H9 (cell line): ENCODE results near the gene SCRN1. TPM values are rescaled to one million over a fixed set of nuclear protein-coding genes. Genes with fewer than 3 reads are reported as not detected.

Source experiments
- DNase-seq: peaks from one replicate; pipeline ENCODE4 v3.0.0-alpha.2; 2017
- H2AFZ ChIP-seq: one replicate; pipeline ENCODE4 v1.6.1; 2013; ENCODE audit warnings: mild to moderate bottlenecking, low read length, control low read depth, moderate library complexity
- H2AK5ac ChIP-seq: 2 replicates; pipeline ENCODE4 v1.6.1; 2013; ENCODE audit warnings: low read length, control low read depth, mixed read lengths; ENCODE audit not compliant: insufficient read length
- H2BK120ac ChIP-seq: one replicate; pipeline ENCODE4 v1.6.1; 2013; ENCODE audit warnings: low read depth, mild to moderate bottlenecking, low read length, control low read depth, inconsistent platforms; ENCODE audit not compliant: poor library complexity, severe bottlenecking
- H2BK12ac ChIP-seq: 2 replicates; pipeline ENCODE4 v1.6.1; 2013; ENCODE audit warnings: low read length, control low read depth, mixed read lengths, low read depth; ENCODE audit not compliant: insufficient read length
- H2BK15ac ChIP-seq: 2 replicates; pipeline ENCODE4 v1.6.1; 2013; ENCODE audit warnings: low read depth, low read length, control low read depth
- H2BK20ac ChIP-seq: one replicate; pipeline ENCODE4 v1.6.1; 2013; ENCODE audit warnings: low read depth, mild to moderate bottlenecking, low read length, control low read depth, inconsistent platforms; ENCODE audit not compliant: poor library complexity, severe bottlenecking
- H2BK5ac ChIP-seq: 2 replicates; pipeline ENCODE4 v1.6.1; 2013; ENCODE audit warnings: low read length, control low read depth, mixed read lengths; ENCODE audit not compliant: insufficient read length
- H3K14ac ChIP-seq: 2 replicates; pipeline ENCODE4 v1.6.1; 2013; ENCODE audit warnings: low read length, control low read depth; ENCODE audit not compliant: insufficient read depth
- H3K18ac ChIP-seq: 2 replicates; pipeline ENCODE4 v1.6.1; 2013; ENCODE audit warnings: low read depth, mild to moderate bottlenecking, mixed read lengths, low read length, control low read depth; ENCODE audit not compliant: insufficient read length
- H3K23ac ChIP-seq: 2 replicates; pipeline ENCODE4 v1.6.1; 2013; ENCODE audit warnings: low read length, control low read depth, mixed read lengths, low read depth; ENCODE audit not compliant: insufficient read length
- H3K23me2 ChIP-seq: 2 replicates; pipeline ENCODE4 v1.6.1; 2013; ENCODE audit warnings: low read depth, mild to moderate bottlenecking, mixed read lengths, low read length, control low read depth; ENCODE audit not compliant: insufficient read length, poor library complexity, severe bottlenecking
- H3K27ac ChIP-seq: 2 replicates; pipeline ENCODE4 v1.5.1; 2013; ENCODE audit warnings: low read length, control low read depth, mixed read lengths, low read depth; ENCODE audit not compliant: insufficient read length
- H3K27me3 ChIP-seq: 2 replicates; pipeline ENCODE4 v1.6.1; 2013; ENCODE audit warnings: low read length, control low read depth, inconsistent platforms; ENCODE audit not compliant: insufficient read depth
- H3K4ac ChIP-seq: 2 replicates; pipeline ENCODE4 v1.6.1; 2013; ENCODE audit warnings: low read depth, mild to moderate bottlenecking, control low read depth, inconsistent platforms, low read length, moderate library complexity
- H3K4me1 ChIP-seq: 2 replicates; pipeline ENCODE4 v1.6.1; 2013; ENCODE audit warnings: low read length, control low read depth, inconsistent platforms; ENCODE audit not compliant: insufficient read depth
- H3K4me2 ChIP-seq: 2 replicates; pipeline ENCODE4 v1.6.1; 2013; ENCODE audit warnings: low read length, control low read depth, mixed read lengths; ENCODE audit not compliant: insufficient read length, insufficient read depth
- H3K56ac ChIP-seq: 2 replicates; pipeline ENCODE4 v1.6.1; 2013; ENCODE audit warnings: low read depth, mild to moderate bottlenecking, mixed read lengths, low read length, control low read depth; ENCODE audit not compliant: insufficient read length
- H3K79me1 ChIP-seq: 2 replicates; pipeline ENCODE4 v1.6.1; 2013; ENCODE audit warnings: low read depth, mild to moderate bottlenecking, moderate library complexity, low read length, control low read depth, inconsistent platforms; ENCODE audit not compliant: insufficient read depth, poor library complexity, severe bottlenecking
- H3K79me2 ChIP-seq: 2 replicates; pipeline ENCODE4 v1.6.1; 2013; ENCODE audit warnings: low read length, control low read depth, inconsistent platforms; ENCODE audit not compliant: insufficient read depth
- H3K9ac ChIP-seq: 2 replicates; pipeline ENCODE4 v1.6.1; 2013; ENCODE audit warnings: low read length, control low read depth, mixed read lengths; ENCODE audit not compliant: insufficient read length; ENCODE audit errors: extremely low read depth
- H3K9me3 ChIP-seq: one replicate; pipeline ENCODE4 v1.6.1; 2013; ENCODE audit warnings: low read depth, low read length, inconsistent platforms; ENCODE audit not compliant: control insufficient read depth
- H3T11ph ChIP-seq: one replicate; pipeline ENCODE4 v1.6.1; 2013; ENCODE audit warnings: mild to moderate bottlenecking, low read length, control low read depth, inconsistent platforms
- H4K20me1 ChIP-seq: one replicate; pipeline ENCODE4 v1.6.1; 2013; ENCODE audit not compliant: control insufficient read depth, insufficient read length, insufficient read depth
- H4K5ac ChIP-seq: 2 replicates; pipeline ENCODE4 v1.6.1; 2013; ENCODE audit warnings: low read depth, mild to moderate bottlenecking, mixed read lengths, low read length, control low read depth; ENCODE audit not compliant: insufficient read length
- H4K8ac ChIP-seq: replicated peaks from 2 replicates; pipeline ENCODE4 v1.6.1; 2013; ENCODE audit warnings: low read length, control low read depth, mixed read lengths, low read depth; ENCODE audit not compliant: insufficient read length
- H4K91ac ChIP-seq: 2 replicates; pipeline ENCODE4 v1.6.1; 2013; ENCODE audit warnings: low read depth, mild to moderate bottlenecking, moderate library complexity, mixed read lengths, low read length, control low read depth; ENCODE audit not compliant: insufficient read length
- H3K27ac Mint-ChIP-seq, 3 experiments: 2 replicates in 2 of 3; 3 replicates in 1 of 3; pipeline ENCODE4 v1.8.0; 2020 to 2021; ENCODE audit warnings: mixed read lengths in 3 of 3, mild to moderate bottlenecking in 1 of 3, moderate library complexity in 1 of 3
- H3K27me3 Mint-ChIP-seq: 2 replicates; pipeline ENCODE4 v1.8.0; 2021; ENCODE audit warnings: low read depth, mild to moderate bottlenecking, moderate library complexity, mixed read lengths
- H3K36me3 Mint-ChIP-seq, 3 experiments: 2 replicates in 2 of 3; 3 replicates in 1 of 3; pipeline ENCODE4 v1.8.0; 2020 to 2021; ENCODE audit warnings: low read depth in 3 of 3, mixed read lengths in 3 of 3; ENCODE audit not compliant: insufficient read depth in 1 of 3
- H3K4me1 Mint-ChIP-seq, 2 experiments: 2 replicates each; pipeline ENCODE4 v1.8.0; 2020; ENCODE audit warnings: mixed read lengths in 2 of 2
- H3K4me3 Mint-ChIP-seq, 2 experiments: 2 replicates in 1 of 2; 3 replicates in 1 of 2; pipeline ENCODE4 v1.8.0; 2020 to 2021; ENCODE audit warnings: mild to moderate bottlenecking in 2 of 2, mixed read lengths in 2 of 2, moderate library complexity in 1 of 2
- H3K9me3 Mint-ChIP-seq, 2 experiments: 2 replicates in 1 of 2; 3 replicates in 1 of 2; pipeline ENCODE4 v1.8.0; 2020; ENCODE audit warnings: mild to moderate bottlenecking in 2 of 2, mixed read lengths in 2 of 2, moderate library complexity in 1 of 2
- total RNA-seq: library from RNA; stranded (reverse); gene quantifications from 2 replicates; pipeline ENCODE4 v1.2.1, GENCODE V29; 2021
- TF ChIP-seq, protein P1 (sequence below): fragments of 200-600 bp; sonication (generic); conservative IDR thresholded peaks from 3 replicates; pipeline ENCODE4 v1.8.0; 2021; ENCODE audit warnings: antibody characterized with exemption, mild to moderate bottlenecking

SCRN1 gene
- total RNA-seq, 1 experiment from 2014 or later, result 101 TPM

DNA sequence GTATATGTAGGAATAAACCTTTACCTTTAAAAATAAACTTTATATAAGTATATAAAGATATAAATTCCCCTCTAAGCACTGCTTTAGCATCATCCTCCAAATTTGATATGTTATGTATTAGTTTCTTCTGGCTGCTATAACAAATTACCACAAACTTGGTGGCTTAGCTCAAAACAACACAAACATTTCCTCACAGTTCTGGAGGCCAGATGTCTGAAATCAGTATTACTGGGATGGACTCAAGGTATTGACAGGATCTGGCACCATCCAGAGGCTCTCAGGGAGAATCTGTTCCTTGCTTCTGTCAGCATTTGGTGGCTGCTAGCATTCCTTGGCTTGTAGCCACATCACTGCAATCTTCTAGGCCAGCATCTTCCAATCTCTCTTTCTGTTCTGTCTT, 6.7 kb upstream of the SCRN1 start:
- Histone ChIP-seq H3K27ac (no peak overlapping the region), H2BK5ac (no peak overlapping the region), H3K4me2 (no peak overlapping the region), H3K23ac (no peak overlapping the region), H3K4me1 (no peaks in the 10 kb centered on the region; the same call in 1 of the 2 replicates), H2AK5ac (no peak overlapping the region), H3K4ac (no peak overlapping the region), H4K8ac (no peak overlapping the region), H3K79me1 (no peaks in the 10 kb centered on the region), H3K79me2 (no peaks in the 10 kb centered on the region), H2AFZ (no peak overlapping the region), H2BK12ac (no peak overlapping the region), H3K23me2 (no peaks in the 10 kb centered on the region), H2BK120ac (no peak overlapping the region), H3K9me3 (peaks cover 5% of the 10 kb centered on the region), H3K56ac (no peak overlapping the region), H4K91ac (no peak overlapping the region), H3K9ac (no peak overlapping the region), H4K5ac (no peak overlapping the region), H2BK15ac (no peak overlapping the region), H3T11ph (no peak overlapping the region), H3K18ac (no peak overlapping the region), H2BK20ac (no peak overlapping the region), H3K14ac (no peak overlapping the region), H3K27me3 (no peaks in the 10 kb centered on the region), H4K20me1 (no peaks in the 10 kb centered on the region)
- peaks cover 8 to 14% (median 10%) of the 10 kb centered on the region in 3 experiments; a peak in 5 of 7 replicates for H3K36me3 Mint-ChIP-seq
- H3K4me3 Mint-ChIP-seq, result no peak overlapping the region
- H3K9me3 Mint-ChIP-seq, result peaks cover 34 to 45% of the 10 kb centered on the region in 2 experiments
- H3K4me1 Mint-ChIP-seq, result peaks cover 8 to 10% of the 10 kb centered on the region in 2 experiments
- DNase-seq, result no peak
- no peak overlapping the region for H3K27ac Mint-ChIP-seq
- H3K27me3 Mint-ChIP-seq, result peaks cover 6% of the 10 kb centered on the region; the same call in 1 of the 2 replicates
- TF ChIP-seq, protein P1, sequence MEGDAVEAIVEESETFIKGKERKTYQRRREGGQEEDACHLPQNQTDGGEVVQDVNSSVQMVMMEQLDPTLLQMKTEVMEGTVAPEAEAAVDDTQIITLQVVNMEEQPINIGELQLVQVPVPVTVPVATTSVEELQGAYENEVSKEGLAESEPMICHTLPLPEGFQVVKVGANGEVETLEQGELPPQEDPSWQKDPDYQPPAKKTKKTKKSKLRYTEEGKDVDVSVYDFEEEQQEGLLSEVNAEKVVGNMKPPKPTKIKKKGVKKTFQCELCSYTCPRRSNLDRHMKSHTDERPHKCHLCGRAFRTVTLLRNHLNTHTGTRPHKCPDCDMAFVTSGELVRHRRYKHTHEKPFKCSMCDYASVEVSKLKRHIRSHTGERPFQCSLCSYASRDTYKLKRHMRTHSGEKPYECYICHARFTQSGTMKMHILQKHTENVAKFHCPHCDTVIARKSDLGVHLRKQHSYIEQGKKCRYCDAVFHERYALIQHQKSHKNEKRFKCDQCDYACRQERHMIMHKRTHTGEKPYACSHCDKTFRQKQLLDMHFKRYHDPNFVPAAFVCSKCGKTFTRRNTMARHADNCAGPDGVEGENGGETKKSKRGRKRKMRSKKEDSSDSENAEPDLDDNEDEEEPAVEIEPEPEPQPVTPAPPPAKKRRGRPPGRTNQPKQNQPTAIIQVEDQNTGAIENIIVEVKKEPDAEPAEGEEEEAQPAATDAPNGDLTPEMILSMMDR, result no peak
